ENCODE results near the gene GPR143. TPM values are rescaled to one million over a fixed set of nuclear protein-coding genes. Genes with fewer than 3 reads are reported as not detected.

The GPR143 gene
- total RNA-seq, 1 donor from 2014 or later = 3.0 TPM

Other genes with a start within 250 kb of the GPR143 start
- 15.9 and 16.0 TPM in 2 replicates for gene SHROOM2, start 20.6 kb upstream of the GPR143 start, total RNA-seq
- gene CLDN34, start 201.5 kb upstream of the GPR143 start, total RNA-seq = 0.36 TPM in 1 of 2 replicates, not detected in the other

Data from astrocyte (in vitro differentiated cells and primary cell).